GM10847 (cell line): ENCODE results near the gene GBP7.

Experiments
- POLR2A ChIP-seq: IDR thresholded peaks from 2 replicates; pipeline ENCODE4 v1.6.1; 2011; ENCODE audit not compliant: insufficient read length; ENCODE audit errors: extremely low read depth

GBP7 gene

GRCh38 chr1:89174491-89174890 lies 1.3 kb downstream of the GBP7 start:
- no peak for TF ChIP-seq POLR2A

- no peak for TF ChIP-seq POLR2A
Observed at GRCh38 chr1:89172468-89173143, 3.2 kb downstream of the GBP7 start.

- TF ChIP-seq POLR2A, result no peak
Observed at GRCh38 chr1:89171067-89171438, 4.8 kb downstream of the GBP7 start.

- no peak for TF ChIP-seq POLR2A
Observed at GRCh38 chr1:89170170-89171066, 5.4 kb downstream of the GBP7 start.

GRCh38 chr1:89169166-89169565 lies 6.6 kb downstream of the GBP7 start:
- no peak for TF ChIP-seq POLR2A

GRCh38 chr1:89167590-89168230 lies 8.1 kb downstream of the GBP7 start:
- TF ChIP-seq POLR2A, result no peak

- no peak for TF ChIP-seq POLR2A
Observed at GRCh38 chr1:89166705-89167104, 9.1 kb downstream of the GBP7 start.

- TF ChIP-seq POLR2A, result no peak
Observed at GRCh38 chr1:89165811-89166210, 10.0 kb downstream of the GBP7 start.

- TF ChIP-seq POLR2A, result no peak
Observed at GRCh38 chr1:89151047-89151446, 24.8 kb downstream of the GBP7 start.

GRCh38 chr1:89149976-89150375 lies 25.8 kb downstream of the GBP7 start:
- no peak for TF ChIP-seq POLR2A

GRCh38 chr1:89149229-89149628 lies 26.6 kb downstream of the GBP7 start:
- no peak for TF ChIP-seq POLR2A

- no peak for TF ChIP-seq POLR2A
Observed at GRCh38 chr1:89147678-89148658, 27.8 kb downstream of the GBP7 start.

GRCh38 chr1:89146721-89147120 lies 29.1 kb downstream of the GBP7 start:
- TF ChIP-seq POLR2A, result no peak

GRCh38 chr1:89143484-89143883 lies 32.3 kb downstream of the GBP7 start:
- no peak for TF ChIP-seq POLR2A

GRCh38 chr1:89142160-89142559 lies 33.6 kb downstream of the GBP7 start:
- no peak for TF ChIP-seq POLR2A
